Endothelial cell of umbilical vein (primary cell): Measurements from ENCODE around the gene VEGFA. TPM values are rescaled to one million over a fixed set of nuclear protein-coding genes. Genes with fewer than 3 reads are reported as not detected.

Experiments
- BruUV-seq: library from RNA; stranded (reverse); fragments of 400-500 nt; replicated peaks from 2 replicates; lab custom pipeline; 2021; lab: Mats Ljungman, UMichigan
- CTCF ChIA-PET: fragments of 300-600, 350-600 bp; sonication (Branson Sonifier 250); formaldehyde crosslinking; loops from one replicate; lab custom pipeline; 2021; ENCODE audit warnings: antibody characterized with exemption, inconsistent platforms; lab: Charles Lee
- POLR2A ChIA-PET: fragments of 300-600, 350-600 bp; sonication (Branson Sonifier 250); formaldehyde crosslinking; loops from one replicate; lab custom pipeline; 2021; ENCODE audit warnings: antibody characterized with exemption, inconsistent platforms; lab: Charles Lee
- DNase-seq: peaks from one replicate; pipeline ENCODE4 v3.0.0-alpha.2; 2011; ENCODE audit warnings: low read depth, low spot score
- FAIRE-seq: peaks from 2 replicates; lab custom pipeline; 2011; peaks lifted over from hg19 to GRCh38; lab: Jason Lieb, UNC
- H2AFZ ChIP-seq: 2 replicates; pipeline ENCODE4 v1.6.0; 2012; ENCODE audit warnings: low read depth, low read length, control low read depth, inconsistent platforms
- H3K27ac ChIP-seq: 2 replicates; pipeline ENCODE4 v1.5.1; 2011; ENCODE audit warnings: low read depth, mild to moderate bottlenecking, control low read depth, low read length, moderate library complexity; ENCODE audit not compliant: insufficient read depth
- H3K27me3 ChIP-seq, 2 experiments: 2 replicates each; pipeline versions ENCODE4 v1.6.0 to v1.6.1; 2011; ENCODE audit warnings: low read length in 2 of 2, mixed read lengths in 1 of 2; ENCODE audit not compliant: control insufficient read depth in 2 of 2, insufficient read depth in 2 of 2
- H3K36me3 ChIP-seq, 2 experiments: 2 replicates in 1 of 2; 3 replicates in 1 of 2; pipeline ENCODE4 v1.5.1; 2011; ENCODE audit warnings: low read length in 2 of 2, mild to moderate bottlenecking in 1 of 2, moderate library complexity in 1 of 2; ENCODE audit not compliant: control insufficient read depth in 2 of 2, insufficient read depth in 2 of 2; ENCODE audit errors: extremely low read depth in 1 of 2
- H3K4me1 ChIP-seq: 3 replicates; pipeline ENCODE4 v1.5.1; 2011; ENCODE audit warnings: mild to moderate bottlenecking, low read length; ENCODE audit not compliant: control insufficient read depth, insufficient read depth; ENCODE audit errors: extremely low read depth
- H3K4me2 ChIP-seq: 2 replicates; pipeline ENCODE4 v1.6.1; 2011; ENCODE audit warnings: low read length, control low read depth, mixed read lengths; ENCODE audit not compliant: insufficient read depth
- H3K4me3 ChIP-seq, 3 experiments: fragments of 200-600 bp in 1 of 3; sonication (generic), shearing (Covaris generic) in 1 of 3; replicated peaks in 1 of 3; 2 replicates each; pipeline ENCODE4 v1.5.1; 2011 to 2016; ENCODE audit warnings: control low read depth in 3 of 3, low read length in 3 of 3, mild to moderate bottlenecking in 2 of 3, inconsistent platforms in 1 of 3, low read depth in 1 of 3, moderate library complexity in 1 of 3; ENCODE audit not compliant: insufficient read depth in 1 of 3
- H3K79me2 ChIP-seq: 2 replicates; pipeline ENCODE4 v1.6.0; 2012; ENCODE audit warnings: low read length, inconsistent platforms; ENCODE audit not compliant: control insufficient read depth, insufficient read depth
- H3K9ac ChIP-seq: replicated peaks from 2 replicates; pipeline ENCODE3; 2011; ENCODE audit warnings: low read length, control low read depth; ENCODE audit not compliant: insufficient read depth; ENCODE audit errors: extremely low read depth
- H3K9me1 ChIP-seq: replicated peaks from 3 replicates; pipeline ENCODE4 v1.6.0; 2011; ENCODE audit warnings: mild to moderate bottlenecking, low read length; ENCODE audit not compliant: control insufficient read depth, insufficient read depth; ENCODE audit errors: extremely low read depth
- H3K9me3 ChIP-seq: replicated peaks from 2 replicates; pipeline ENCODE4 v1.5.1; 2012; ENCODE audit warnings: low read length, inconsistent platforms; ENCODE audit not compliant: control insufficient read depth, insufficient read depth
- H4K20me1 ChIP-seq: replicated peaks from 2 replicates; pipeline ENCODE3; 2011; ENCODE audit warnings: mild to moderate bottlenecking, low read length; ENCODE audit not compliant: control insufficient read depth, insufficient read depth; ENCODE audit errors: extremely low read depth
- CTCF ChIP-seq, 2 donors: IDR thresholded peaks; 1 replicate in 1 of 2; 2 replicates in 1 of 2; pipeline ENCODE4 v1.5.1; 2011; ENCODE audit warnings: low read length in 2 of 2, mild to moderate bottlenecking in 2 of 2, moderate library complexity in 2 of 2, control low read depth in 1 of 2, inconsistent platforms in 1 of 2, low read depth in 1 of 2; ENCODE audit not compliant: insufficient read depth in 1 of 2; ENCODE audit errors: extremely low read depth in 1 of 2
- EZH2 ChIP-seq: IDR thresholded peaks from 2 replicates; pipeline ENCODE4 v1.6.1; 2012; ENCODE audit warnings: borderline replicate concordance, low read depth, mild to moderate bottlenecking, moderate library complexity, low read length, inconsistent platforms; ENCODE audit not compliant: severe bottlenecking
- FOS ChIP-seq: IDR thresholded peaks from 2 replicates; pipeline ENCODE4 v1.6.1; 2011; ENCODE audit warnings: mild to moderate bottlenecking, low read length, moderate library complexity, borderline replicate concordance; ENCODE audit not compliant: insufficient read depth
- GATA2 ChIP-seq: IDR thresholded peaks from 2 replicates; pipeline ENCODE4 v1.7.0; 2011; ENCODE audit warnings: low read depth, mild to moderate bottlenecking, moderate library complexity, mixed read lengths, low read length; ENCODE audit not compliant: insufficient read length, insufficient read depth
- JUN ChIP-seq: IDR thresholded peaks from 2 replicates; pipeline ENCODE4 v1.6.1; 2011; ENCODE audit warnings: borderline replicate concordance, low read depth; ENCODE audit not compliant: insufficient read length, insufficient read depth
- MAX ChIP-seq: IDR thresholded peaks from 2 replicates; pipeline ENCODE4 v1.6.1; 2011; ENCODE audit not compliant: insufficient read depth, insufficient read length
- MYC ChIP-seq: IDR thresholded peaks from one replicate; pipeline ENCODE4 v1.6.1; 2011; ENCODE audit warnings: mild to moderate bottlenecking, low read depth, low read length
- POLR2A ChIP-seq: IDR thresholded peaks from 2 replicates; pipeline ENCODE4 v1.6.1; 2012; ENCODE audit warnings: low read depth, mild to moderate bottlenecking, control low read depth, low read length
- POLR2AphosphoS5 ChIP-seq: IDR thresholded peaks from 2 replicates; pipeline ENCODE4 v1.6.1; 2012; ENCODE audit warnings: low read depth, mild to moderate bottlenecking, control low read depth, low read length, moderate library complexity; ENCODE audit not compliant: insufficient read depth
- dilution Hi-C: fragments of 300-500 bp; cut with MboI; formaldehyde crosslinking; loops from one replicate; pipeline ENCODE4 v1.15.0; 2019; ENCODE audit warnings: low sequenced_read_pairs; ENCODE audit not compliant: extremely low pct_ligation_motif_present
- intact Hi-C: fragments of 100-400 bp; cut with micrococcal nuclease; formaldehyde crosslinking; loops from one replicate; pipeline ENCODE4 v1.10.0; 2022
- polyA plus RNA-seq, 4 experiments: library from polyadenylated mRNA; depleted of rRNA in 3 of 4; stranded (reverse) in 3 of 4; unstranded in 1 of 4; fragments of >200 nt; gene quantifications; 2 replicates each; pipeline versions ENCODE4 v1.2.1 to v1.2.3, GENCODE V29; 2011 to 2012; ENCODE audit warnings: missing spikeins in 1 of 4
- total RNA-seq: library from RNA; stranded (reverse); gene quantifications from 2 replicates; pipeline ENCODE4 v1.2.3, GENCODE V29; 2021

Gene VEGFA
- total and polyA plus RNA-seq, 2 donors (not counting 3 experiments of a cell fraction or from before 2014, with no cell fraction given): 18.1 to 19.9 TPM

- DNase-seq: no peak
- Histone ChIP-seq H3K9ac (no peak overlapping the region), H4K20me1 (no peaks in the 10 kb centered on the region), H3K79me2 (no peaks in the 10 kb centered on the region), H3K27ac (no peak overlapping the region), H3K27me3 (peaks cover 0 to 11% of the 10 kb centered on the region in 2 experiments), H3K36me3 (no peaks in the 10 kb centered on the region), H3K4me1 (no peaks in the 10 kb centered on the region), H3K4me2 (no peak overlapping the region), H3K4me3 (no peak overlapping the region), H3K9me1 (no peaks in the 10 kb centered on the region), H2AFZ (no peak overlapping the region), H3K9me3 (no peaks in the 10 kb centered on the region)
- POLR2A ChIA-PET: no interaction called here
- intact Hi-C loops: no loop called here
- TF ChIP-seq EZH2: no peak
- no peak for TF ChIP-seq FOS
- no peak for TF ChIP-seq GATA2
- TF ChIP-seq JUN: no peak
- no peak for TF ChIP-seq MYC
- no peak for TF ChIP-seq MAX
- no peak for TF ChIP-seq CTCF (IDR thresholded peaks at IDR 0.05; ENCODE audit: extremely low read depth in 1 of 2, insufficient read depth in 1 of 2, low read depth in 1 of 2, low read length in 2 of 2)
- no peak for TF ChIP-seq POLR2AphosphoS5
- TF ChIP-seq POLR2A: no peak
- CTCF ChIA-PET: interaction anchor here (1.1 to 1.4 kb wide), 2 partner anchors 9 to 14 kb away, joined by 3 read pairs; no protein-coding TSS in a partner anchor
- no TSS peak for BruUV-seq
- FAIRE-seq: no peak
- dilution Hi-C loops: no loop called here
These were observed 61.2 kb downstream of the VEGFA start for GRCh38 chr6:43831191-43831590.
